ENCODE measurements around the gene BANP.

DNA sequence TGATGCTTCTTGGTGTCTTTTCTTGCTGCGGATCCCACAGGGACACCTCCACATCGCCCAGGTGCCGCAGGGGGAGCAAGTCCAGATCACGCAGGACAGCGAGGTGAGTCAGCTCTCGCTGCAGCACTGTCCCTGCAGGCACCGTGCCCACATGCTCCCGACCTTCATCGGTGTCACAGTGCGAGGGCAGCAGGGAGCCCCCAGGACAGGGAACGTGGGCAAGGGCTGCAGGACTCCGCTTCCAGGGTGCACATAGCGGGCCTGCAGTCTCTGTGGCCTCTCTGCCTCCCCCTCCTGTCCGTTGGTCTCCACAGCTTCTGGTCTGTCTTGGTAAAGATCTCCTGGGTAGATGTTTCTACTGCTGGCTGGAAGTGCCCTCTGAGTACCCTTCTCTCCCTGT is 84.1 kb downstream of the BANP start:
- no peak for TF ChIP-seq KLF8 (tag by site-specific recombination; IDR thresholded peaks at IDR 0.05)
- TF ChIP-seq CTCF (tag by site-specific recombination; IDR thresholded peaks at IDR 0.05), result no peak
- TF ChIP-seq ZNF830 (tag by site-specific recombination; IDR thresholded peaks at IDR 0.05; ENCODE audit: low read depth), result no peak
- no peak for TF ChIP-seq YY1 (tag by site-specific recombination; IDR thresholded peaks at IDR 0.05)
- no peak for TF ChIP-seq KLF16 (tag by site-specific recombination; IDR thresholded peaks at IDR 0.05)
- TF ChIP-seq, protein P1, sequence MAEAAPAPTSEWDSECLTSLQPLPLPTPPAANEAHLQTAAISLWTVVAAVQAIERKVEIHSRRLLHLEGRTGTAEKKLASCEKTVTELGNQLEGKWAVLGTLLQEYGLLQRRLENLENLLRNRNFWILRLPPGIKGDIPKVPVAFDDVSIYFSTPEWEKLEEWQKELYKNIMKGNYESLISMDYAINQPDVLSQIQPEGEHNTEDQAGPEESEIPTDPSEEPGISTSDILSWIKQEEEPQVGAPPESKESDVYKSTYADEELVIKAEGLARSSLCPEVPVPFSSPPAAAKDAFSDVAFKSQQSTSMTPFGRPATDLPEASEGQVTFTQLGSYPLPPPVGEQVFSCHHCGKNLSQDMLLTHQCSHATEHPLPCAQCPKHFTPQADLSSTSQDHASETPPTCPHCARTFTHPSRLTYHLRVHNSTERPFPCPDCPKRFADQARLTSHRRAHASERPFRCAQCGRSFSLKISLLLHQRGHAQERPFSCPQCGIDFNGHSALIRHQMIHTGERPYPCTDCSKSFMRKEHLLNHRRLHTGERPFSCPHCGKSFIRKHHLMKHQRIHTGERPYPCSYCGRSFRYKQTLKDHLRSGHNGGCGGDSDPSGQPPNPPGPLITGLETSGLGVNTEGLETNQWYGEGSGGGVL (tag by site-specific recombination; IDR thresholded peaks at IDR 0.05), result no peak
- TF ChIP-seq ZNF274 (IDR thresholded peaks at IDR 0.05; ENCODE audit: low read length), result no peak
- TF ChIP-seq ZNF274 (tag by site-specific recombination; IDR thresholded peaks at IDR 0.05; ENCODE audit: borderline replicate concordance), result no peak
- TF ChIP-seq, protein P2, sequence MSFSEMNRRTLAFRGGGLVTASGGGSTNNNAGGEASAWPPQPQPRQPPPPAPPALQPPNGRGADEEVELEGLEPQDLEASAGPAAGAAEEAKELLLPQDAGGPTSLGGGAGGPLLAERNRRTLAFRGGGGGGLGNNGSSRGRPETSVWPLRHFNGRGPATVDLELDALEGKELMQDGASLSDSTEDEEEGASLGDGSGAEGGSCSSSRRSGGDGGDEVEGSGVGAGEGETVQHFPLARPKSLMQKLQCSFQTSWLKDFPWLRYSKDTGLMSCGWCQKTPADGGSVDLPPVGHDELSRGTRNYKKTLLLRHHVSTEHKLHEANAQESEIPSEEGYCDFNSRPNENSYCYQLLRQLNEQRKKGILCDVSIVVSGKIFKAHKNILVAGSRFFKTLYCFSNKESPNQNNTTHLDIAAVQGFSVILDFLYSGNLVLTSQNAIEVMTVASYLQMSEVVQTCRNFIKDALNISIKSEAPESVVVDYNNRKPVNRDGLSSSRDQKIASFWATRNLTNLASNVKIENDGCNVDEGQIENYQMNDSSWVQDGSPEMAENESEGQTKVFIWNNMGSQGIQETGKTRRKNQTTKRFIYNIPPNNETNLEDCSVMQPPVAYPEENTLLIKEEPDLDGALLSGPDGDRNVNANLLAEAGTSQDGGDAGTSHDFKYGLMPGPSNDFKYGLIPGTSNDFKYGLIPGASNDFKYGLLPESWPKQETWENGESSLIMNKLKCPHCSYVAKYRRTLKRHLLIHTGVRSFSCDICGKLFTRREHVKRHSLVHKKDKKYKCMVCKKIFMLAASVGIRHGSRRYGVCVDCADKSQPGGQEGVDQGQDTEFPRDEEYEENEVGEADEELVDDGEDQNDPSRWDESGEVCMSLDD (tag by site-specific recombination; IDR thresholded peaks at IDR 0.05), result no peak
- TF ChIP-seq REST (tag by site-specific recombination; IDR thresholded peaks at IDR 0.05), result no peak
- no peak for TF ChIP-seq PBX3 (CRISPR knock-in tag; IDR thresholded peaks at IDR 0.05)
- TF ChIP-seq EGR2 (tag by site-specific recombination; IDR thresholded peaks at IDR 0.05; ENCODE audit: low read depth), result no peak
- TF ChIP-seq ZBTB20 (tag by site-specific recombination; IDR thresholded peaks at IDR 0.05), result no peak
- no peak for TF ChIP-seq ZNF404 (tag by site-specific recombination; IDR thresholded peaks at IDR 0.05)
- TF ChIP-seq, protein P3, sequence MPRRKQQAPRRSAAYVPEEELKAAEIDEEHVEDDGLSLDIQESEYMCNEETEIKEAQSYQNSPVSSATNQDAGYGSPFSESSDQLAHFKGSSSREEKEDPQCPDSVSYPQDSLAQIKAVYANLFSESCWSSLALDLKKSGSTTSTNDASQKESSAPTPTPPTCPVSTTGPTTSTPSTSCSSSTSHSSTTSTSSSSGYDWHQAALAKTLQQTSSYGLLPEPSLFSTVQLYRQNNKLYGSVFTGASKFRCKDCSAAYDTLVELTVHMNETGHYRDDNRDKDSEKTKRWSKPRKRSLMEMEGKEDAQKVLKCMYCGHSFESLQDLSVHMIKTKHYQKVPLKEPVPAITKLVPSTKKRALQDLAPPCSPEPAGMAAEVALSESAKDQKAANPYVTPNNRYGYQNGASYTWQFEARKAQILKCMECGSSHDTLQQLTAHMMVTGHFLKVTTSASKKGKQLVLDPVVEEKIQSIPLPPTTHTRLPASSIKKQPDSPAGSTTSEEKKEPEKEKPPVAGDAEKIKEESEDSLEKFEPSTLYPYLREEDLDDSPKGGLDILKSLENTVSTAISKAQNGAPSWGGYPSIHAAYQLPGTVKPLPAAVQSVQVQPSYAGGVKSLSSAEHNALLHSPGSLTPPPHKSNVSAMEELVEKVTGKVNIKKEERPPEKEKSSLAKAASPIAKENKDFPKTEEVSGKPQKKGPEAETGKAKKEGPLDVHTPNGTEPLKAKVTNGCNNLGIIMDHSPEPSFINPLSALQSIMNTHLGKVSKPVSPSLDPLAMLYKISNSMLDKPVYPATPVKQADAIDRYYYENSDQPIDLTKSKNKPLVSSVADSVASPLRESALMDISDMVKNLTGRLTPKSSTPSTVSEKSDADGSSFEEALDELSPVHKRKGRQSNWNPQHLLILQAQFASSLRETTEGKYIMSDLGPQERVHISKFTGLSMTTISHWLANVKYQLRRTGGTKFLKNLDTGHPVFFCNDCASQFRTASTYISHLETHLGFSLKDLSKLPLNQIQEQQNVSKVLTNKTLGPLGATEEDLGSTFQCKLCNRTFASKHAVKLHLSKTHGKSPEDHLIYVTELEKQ (tag by site-specific recombination; IDR thresholded peaks at IDR 0.05; ENCODE audit: borderline replicate concordance), result no peak
